Spinal cord (tissue), 10 donors: Measurements from ENCODE around the gene MALL. TPM values are rescaled to one million over a fixed set of nuclear protein-coding genes. Genes with fewer than 3 reads are reported as not detected.
"Not testable (repeated sequence)": the region's sequence is repeated elsewhere in the genome, so short reads cannot be mapped to it uniquely, and the experiment has no call there.

ENCODE experiments used
- DNase-seq, 6 donors: peaks; one replicate each; pipeline versions ENCODE4 v3.0.0 to v3.0.0-alpha.2; 2013 to 2015; ENCODE audit warnings: low spot score in 6 of 6, low read depth in 4 of 6
- H3K27ac ChIP-seq: one replicate; pipeline ENCODE4 v1.5.1; 2013; ENCODE audit warnings: low read depth, low read length, control low read depth
- H3K27me3 ChIP-seq: one replicate; pipeline ENCODE4 v1.6.1; 2013; ENCODE audit warnings: low read length; ENCODE audit not compliant: control insufficient read depth, insufficient read depth
- H3K36me3 ChIP-seq: one replicate; pipeline ENCODE4 v1.6.1; 2013; ENCODE audit warnings: low read length; ENCODE audit not compliant: control insufficient read depth, insufficient read depth
- H3K4me1 ChIP-seq: one replicate; pipeline ENCODE4 v1.6.1; 2013; ENCODE audit warnings: low read length; ENCODE audit not compliant: control insufficient read depth, insufficient read depth
- H3K4me3 ChIP-seq: one replicate; pipeline ENCODE4 v1.5.1; 2013; ENCODE audit warnings: low read depth, low read length, control low read depth
- H3K9me3 ChIP-seq: one replicate; pipeline ENCODE4 v1.6.1; 2013; ENCODE audit warnings: low read length; ENCODE audit not compliant: control insufficient read depth, insufficient read depth
- WGBS: methylation state at CpG from one replicate; pipeline ENCODE4 v1.1.5; 2013; ENCODE audit warnings: missing lambda C conversion rate; ENCODE audit not compliant: insufficient coverage; 5-methylcytosine and 5-hydroxymethylcytosine counted together
- long read RNA-seq, 4 donors: transcript quantifications; one replicate each; lab custom pipeline, GENCODE V29; 2026
- polyA plus RNA-seq, 2 donors: library from polyadenylated mRNA; unstranded; fragments of 120-200 nt; gene quantifications; one replicate each; pipeline ENCODE4 v1.2.1, GENCODE V29; 2013; ENCODE audit not compliant: insufficient read length in 2 of 2
- total RNA-seq, 2 donors: library from RNA; depleted of rRNA in 1 of 2; stranded (reverse); fragments of 120-200 nt in 1 of 2; fragments of >200 nt in 1 of 2; gene quantifications; one replicate each; pipeline versions ENCODE4 v1.2.3 to v1.2.4, GENCODE V29; 2013 to 2014
- donor health status: healthy.

Gene MALL
- total RNA-seq, result 1 to 10 TPM; 5.9 to 8.8 TPM
- polyA plus RNA-seq, result 1 to 10 TPM; 2.7 to 3.3 TPM
- long read RNA-seq, donor 1, partial matches to known transcripts, result 0 of 1 reads
- long read RNA-seq, donor 1, other reads (novel, unspliced or antisense), result 0 of 1 reads
- long read RNA-seq, donor 2, partial matches to known transcripts, result 0 of 1 reads
- long read RNA-seq, donor 2, other reads (novel, unspliced or antisense), result 0 of 1 reads
- long read RNA-seq, donor 3, result 0 reads
- long read RNA-seq, donor 4, transcript MALL-201 (4 exons, 3,061 nt), result major isoform, 9 of 10 reads
- long read RNA-seq, donor 4, partial matches to known transcripts, result 0 of 10 reads
- long read RNA-seq, donor 4, other reads (novel, unspliced or antisense), result 0 of 10 reads

- peaks cover 34% of the 10 kb centered on the region for H3K27me3 ChIP-seq
- 3% methylated on average over 53 of the region's 62 CpGs for WGBS
Observed at GRCh38 chr2:110115291-110116032, at the start of gene MALL. MALL (minus strand) TSS chr2:110115822; CDS start chr2:110115792, 30 bp downstream.

GRCh38 chr2:110157153-110157793, 41.7 kb upstream of the MALL start:
- H3K27ac ChIP-seq, result no peak overlapping the region
- H3K9me3 ChIP-seq, result peaks cover 7% of the 10 kb centered on the region
- H3K36me3 ChIP-seq, result no peaks in the 10 kb centered on the region
- no peak overlapping the region for H3K4me3 ChIP-seq
- H3K27me3 ChIP-seq, result no peaks in the 10 kb centered on the region
- 63% methylated on average over 3 of the region's 4 CpGs for WGBS
- no peaks in the 10 kb centered on the region for H3K4me1 ChIP-seq
- DNase-seq, result peak; percentile 13 to 85 (median 33)

More at GRCh38 chr2:110115291-110116032, at the start of gene MALL:
- no peaks in the 10 kb centered on the region for H3K9me3 ChIP-seq
- H3K27ac ChIP-seq, result no peak within 1 kb of the TSS
- no peaks in the 10 kb centered on the region for H3K36me3 ChIP-seq
- peak in 1 of 6 donors; percentile 25 for DNase-seq
- peak within 1 kb of the TSS; percentile 21 for H3K4me3 ChIP-seq
- H3K4me1 ChIP-seq, result peaks cover 27% of the 10 kb centered on the region

- not testable (repeated sequence) for H3K4me3 ChIP-seq, H3K27me3 ChIP-seq, H3K9me3 ChIP-seq, H3K4me1 ChIP-seq, DNase-seq, H3K27ac ChIP-seq, H3K36me3 ChIP-seq
- 100% methylated on average over 4 of the region's 4 CpGs for WGBS
Observed at GRCh38 chr2:110154828-110155227, 39.2 kb upstream of the MALL start.

- H3K4me3 ChIP-seq, H3K9me3 ChIP-seq, H3K4me1 ChIP-seq, H3K27ac ChIP-seq, H3K27me3 ChIP-seq, H3K36me3 ChIP-seq, DNase-seq: not testable (repeated sequence)
- WGBS, result 100% methylated on average over 2 of the region's 2 CpGs
Observed at GRCh38 chr2:110154188-110154587, 38.6 kb upstream of the MALL start.

- peaks cover 7% of the 10 kb centered on the region for H3K9me3 ChIP-seq
- no CpG with 5 or more reads among the region's 2 CpGs for WGBS
Observed at GRCh38 chr2:110153416-110153815, 37.8 kb upstream of the MALL start.

GRCh38 chr2:110152943-110153342, 37.3 kb upstream of the MALL start:
- no CpG with 5 or more reads among the region's 3 CpGs for WGBS
- no peaks in the 10 kb centered on the region for H3K4me1 ChIP-seq

More at GRCh38 chr2:110153416-110153815, 37.8 kb upstream of the MALL start:
- H3K27ac ChIP-seq, result no peak overlapping the region
- H3K4me3 ChIP-seq, result no peak overlapping the region
- H3K36me3 ChIP-seq, result no peaks in the 10 kb centered on the region
- no peak for DNase-seq
- no peaks in the 10 kb centered on the region for H3K4me1 ChIP-seq
- no peaks in the 10 kb centered on the region for H3K27me3 ChIP-seq

GRCh38 chr2:110149330-110150220, 34.0 kb upstream of the MALL start:
- H3K36me3 ChIP-seq, result no peaks in the 10 kb centered on the region
- H3K4me1 ChIP-seq, result no peaks in the 10 kb centered on the region
- no CpG with 5 or more reads among the region's 6 CpGs for WGBS
- no peak overlapping the region for H3K4me3 ChIP-seq
- DNase-seq, result no peak
- no peak overlapping the region for H3K27ac ChIP-seq
- H3K27me3 ChIP-seq, result no peaks in the 10 kb centered on the region
- peaks cover 2% of the 10 kb centered on the region for H3K9me3 ChIP-seq

More at GRCh38 chr2:110152943-110153342, 37.3 kb upstream of the MALL start:
- Histone ChIP-seq H3K9me3 (peaks cover 7% of the 10 kb centered on the region), H3K27ac (no peak overlapping the region), H3K27me3 (no peaks in the 10 kb centered on the region), H3K4me3 (no peak overlapping the region), H3K36me3 (no peaks in the 10 kb centered on the region)
- no peak for DNase-seq

GRCh38 chr2:110146945-110147332, 31.3 kb upstream of the MALL start:
- WGBS, result no CpG with 5 or more reads among the region's 2 CpGs

More at GRCh38 chr2:110146945-110147332, 31.3 kb upstream of the MALL start:
- no peak overlapping the region for H3K4me3 ChIP-seq
- H3K9me3 ChIP-seq, result no peaks in the 10 kb centered on the region
- no peaks in the 10 kb centered on the region for H3K27me3 ChIP-seq
- no peaks in the 10 kb centered on the region for H3K4me1 ChIP-seq
- DNase-seq, result no peak
- H3K36me3 ChIP-seq, result no peaks in the 10 kb centered on the region
- no peak overlapping the region for H3K27ac ChIP-seq
